Activated CD4-positive, alpha-beta T cell treated with anti-CD3 and anti-CD28 coated beads, Interleukin-2, amount 10 ng/mL, durations not matched to agents 7 days and 5 days (primary cell): ENCODE data around the gene PTPRJ. TPM values are rescaled to one million over a fixed set of nuclear protein-coding genes. Genes with fewer than 3 reads are reported as not detected.

Source experiments
- CTCF ChIA-PET: fragments of 350-600 bp; sonication (Branson Sonifier 250); formaldehyde crosslinking; loops from one replicate; lab custom pipeline; 2021; ENCODE audit warnings: antibody characterized with exemption; lab: Charles Lee
- POLR2A ChIA-PET: fragments of 350-600 bp; sonication (Branson Sonifier 250); formaldehyde crosslinking; loops from one replicate; lab custom pipeline; 2021; ENCODE audit warnings: antibody characterized with exemption; lab: Charles Lee
- DNase-seq: peaks from one replicate; pipeline ENCODE4 v3.0.0-alpha.2; 2020
- H3K27ac Mint-ChIP-seq: one replicate; pipeline ENCODE4 v1.8.0; 2021; ENCODE audit warnings: mild to moderate bottlenecking, moderate library complexity, mixed read lengths
- H3K27me3 Mint-ChIP-seq: one replicate; pipeline ENCODE4 v1.8.0; 2021; ENCODE audit warnings: mixed read lengths
- H3K36me3 Mint-ChIP-seq: one replicate; pipeline ENCODE4 v1.8.0; 2021; ENCODE audit warnings: low read depth, mixed read lengths
- H3K4me1 Mint-ChIP-seq: one replicate; pipeline ENCODE4 v1.8.0; 2021; ENCODE audit warnings: mixed read lengths
- H3K4me3 Mint-ChIP-seq: one replicate; pipeline ENCODE4 v1.8.0; 2021; ENCODE audit warnings: mild to moderate bottlenecking, moderate library complexity, mixed read lengths
- H3K9me3 Mint-ChIP-seq: one replicate; pipeline ENCODE4 v1.8.0; 2021; ENCODE audit warnings: mixed read lengths
- total RNA-seq, 2 experiments: library from RNA; stranded (reverse); gene quantifications; one replicate each; pipeline ENCODE4 v1.2.3, GENCODE V29; 2021

Gene PTPRJ
- total RNA-seq, 2 experiments from 2014 or later = 75.2 to 81.3 TPM

DNA sequence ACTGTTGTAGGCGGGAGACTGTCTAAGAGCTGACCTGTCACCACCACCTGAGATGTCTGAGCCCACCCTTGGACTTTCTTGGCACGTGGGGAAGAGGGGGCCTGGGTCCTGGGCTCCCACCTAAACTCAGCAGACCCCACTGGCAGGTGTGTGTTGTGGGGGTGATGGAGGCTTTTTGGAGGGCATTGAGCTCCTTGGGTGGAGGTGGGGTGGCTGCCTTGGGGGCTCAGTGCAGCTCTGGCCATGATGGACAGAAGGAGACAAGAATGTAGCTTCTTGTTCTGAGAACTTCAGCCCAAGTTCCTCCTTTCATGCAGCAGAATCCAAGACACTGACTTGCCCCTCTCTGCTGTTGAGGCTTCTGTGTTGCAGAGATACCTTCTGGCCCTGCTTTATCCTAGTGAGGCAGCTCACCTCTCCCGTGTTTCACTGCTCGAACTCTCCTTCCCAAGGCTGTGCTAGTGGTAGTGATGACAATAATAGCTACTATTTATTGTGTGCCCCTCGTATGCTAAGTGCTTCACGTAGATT, 119.6 kb downstream of the PTPRJ start:
- DNase-seq = no peak
- Mint-ChIP-seq H3K36me3 (peaks cover 14% of the 10 kb centered on the region), H3K4me1 (peaks cover 64% of the 10 kb centered on the region), H3K27me3 (no peaks in the 10 kb centered on the region), H3K9me3 (no peaks in the 10 kb centered on the region), H3K27ac (no peak overlapping the region), H3K4me3 (no peak overlapping the region)
- ChIA-PET POLR2A (no interaction called here), CTCF (interaction anchor here (1.1 to 1.5 kb wide), 2 partner anchors 8 to 40 kb away, joined by 4 to 6 read pairs; no protein-coding TSS in a partner anchor)

DNA sequence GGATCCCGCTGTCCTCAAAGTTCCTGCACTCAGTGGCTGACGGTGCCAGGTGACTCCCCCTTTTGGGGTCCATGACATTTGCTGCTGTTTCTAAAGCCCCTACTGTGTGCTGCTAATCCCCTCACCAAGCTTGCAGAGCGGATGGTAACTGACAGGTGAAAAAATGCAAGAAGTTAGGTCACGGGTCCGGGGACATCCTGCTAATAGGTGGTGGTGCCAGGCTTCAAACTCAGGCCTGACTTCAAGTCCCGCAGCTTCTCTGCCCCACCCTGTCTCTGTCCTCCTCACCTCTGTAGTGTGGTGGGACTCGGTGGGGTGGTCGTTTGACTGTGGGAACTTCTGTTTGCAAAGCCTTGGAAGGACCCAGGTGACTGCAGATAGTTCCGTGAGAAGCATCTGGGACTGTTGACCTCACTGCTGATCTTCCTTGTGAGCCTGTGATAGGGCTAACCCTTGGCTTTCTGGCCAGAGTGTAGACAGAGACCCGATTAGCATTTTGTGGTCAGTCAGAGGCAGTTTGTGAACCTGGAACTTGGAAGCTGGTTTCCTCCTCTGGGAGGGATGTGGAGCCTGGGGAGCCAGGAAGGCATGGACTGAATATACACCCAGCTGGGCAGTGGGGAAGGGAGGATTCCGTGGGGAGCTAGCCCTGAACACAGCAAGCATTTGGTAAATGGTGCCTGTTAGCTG, 120.8 kb downstream of the PTPRJ start:
- Mint-ChIP-seq H3K27me3 (no peaks in the 10 kb centered on the region), H3K36me3 (peaks cover 15% of the 10 kb centered on the region), H3K4me1 (peaks cover 68% of the 10 kb centered on the region), H3K9me3 (no peaks in the 10 kb centered on the region), H3K4me3 (no peak overlapping the region), H3K27ac (no peak overlapping the region)
- POLR2A ChIA-PET = no interaction called here
- no peak for DNase-seq
- CTCF ChIA-PET = interaction anchor here (0.6 to 1.0 kb wide), 4 partner anchors 45 to 229 kb away, joined by 3 to 6 read pairs (median 3); no protein-coding TSS in a partner anchor

DNA sequence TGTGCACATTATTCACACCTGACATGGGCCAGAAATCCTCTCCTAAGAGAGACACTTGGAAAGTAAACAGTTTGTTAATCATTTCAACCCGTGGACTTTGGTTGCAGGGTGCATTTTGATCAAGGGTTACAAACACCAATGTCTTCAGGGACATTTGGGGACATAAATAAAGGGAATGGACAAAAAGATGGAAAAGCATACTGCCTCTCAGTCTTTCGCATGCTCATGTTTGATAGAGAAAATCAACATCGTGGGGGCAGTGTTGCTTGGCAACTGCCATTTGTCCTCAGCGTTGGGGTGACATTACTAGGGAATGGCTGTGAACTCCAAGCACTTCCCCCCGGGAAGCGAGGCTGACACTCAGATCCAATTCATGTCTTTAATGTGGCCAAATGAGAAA, 121.6 kb downstream of the PTPRJ start:
- H3K4me1 Mint-ChIP-seq = peaks cover 67% of the 10 kb centered on the region

DNA sequence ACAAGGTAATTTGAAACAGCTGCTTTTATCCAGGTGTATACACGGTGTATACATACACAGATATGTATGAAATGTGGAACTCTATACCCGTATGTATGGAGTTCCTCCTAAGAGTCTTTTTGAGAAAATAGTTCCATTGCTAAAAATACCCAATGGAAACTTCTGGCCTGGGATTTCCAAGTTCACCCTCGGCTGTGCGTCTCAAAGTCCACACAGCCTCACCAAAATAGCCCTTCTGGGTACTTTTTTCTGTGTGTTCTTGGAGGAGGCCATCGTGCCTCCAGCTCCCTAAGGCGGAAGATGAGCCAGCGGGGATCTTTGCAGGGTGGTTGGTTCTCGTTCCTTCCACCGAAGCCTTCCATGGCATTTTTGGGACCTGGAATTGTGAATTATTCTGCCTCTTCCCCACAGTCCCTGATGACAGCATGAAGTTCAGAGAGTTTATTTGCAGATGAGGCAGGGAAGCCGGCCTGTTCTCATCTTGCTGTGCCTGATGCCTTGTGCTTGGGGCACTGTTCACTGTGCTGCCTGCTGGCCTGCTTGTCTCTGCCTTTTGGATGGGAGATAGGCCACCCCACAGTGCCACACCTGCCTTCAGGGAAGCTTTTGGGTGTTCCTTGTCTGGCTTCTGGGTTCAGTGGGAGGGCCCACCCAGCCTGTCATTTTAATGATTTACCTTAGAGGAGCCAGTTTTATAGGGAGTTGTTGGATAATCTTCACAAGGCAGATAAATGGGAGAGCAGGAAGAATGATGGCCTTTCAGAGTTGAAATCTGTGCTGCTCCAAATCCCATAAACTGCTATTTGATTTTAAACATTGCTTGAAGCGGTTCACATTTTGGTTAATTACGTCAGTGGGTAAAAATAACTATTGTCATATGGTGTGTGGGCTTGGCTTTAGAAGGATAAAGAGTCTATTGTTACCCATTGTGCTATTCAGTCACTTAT, 123.5 kb downstream of the PTPRJ start:
- POLR2A ChIA-PET = no interaction called here

More for the DNA sequence above, 121.6 kb downstream of the PTPRJ start:
- Mint-ChIP-seq H3K27me3 (no peaks in the 10 kb centered on the region), H3K9me3 (no peaks in the 10 kb centered on the region), H3K36me3 (peaks cover 16% of the 10 kb centered on the region), H3K4me3 (no peak overlapping the region), H3K27ac (no peak overlapping the region)
- POLR2A ChIA-PET = no interaction called here
- no peak for DNase-seq
- CTCF ChIA-PET = interaction anchor here (0.6 to 1.0 kb wide), 2 partner anchors 46 to 190 kb away, joined by 3 read pairs; no protein-coding TSS in a partner anchor

DNA sequence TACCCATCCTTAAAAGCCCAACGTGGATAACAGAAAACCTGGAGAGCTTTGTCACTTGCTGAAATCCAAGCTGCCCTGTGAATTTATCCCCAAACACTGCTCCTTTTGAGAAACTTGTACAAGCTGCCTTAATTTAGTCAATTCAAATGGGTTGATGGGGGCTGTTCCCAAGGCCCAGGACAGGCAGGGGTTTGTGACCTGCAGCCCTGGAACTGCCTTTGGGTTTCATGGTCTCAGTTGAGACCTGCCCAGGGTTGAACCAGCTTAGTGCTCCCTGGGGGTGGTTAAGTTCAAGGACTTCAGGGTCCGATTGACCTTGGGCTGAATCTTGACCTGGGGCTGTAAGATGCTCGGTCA, 124.2 kb downstream of the PTPRJ start:
- H3K36me3 Mint-ChIP-seq = peaks cover 16% of the 10 kb centered on the region
- peaks cover 77% of the 10 kb centered on the region for H3K4me1 Mint-ChIP-seq
- ChIA-PET CTCF (interaction anchor here (0.6 to 9.3 kb wide), 6 partner anchors 10 to 172 kb away, joined by 3 to 75 read pairs (median 4); no protein-coding TSS in a partner anchor), POLR2A (no interaction called here)
- no peaks in the 10 kb centered on the region for H3K27me3 Mint-ChIP-seq
- H3K9me3 Mint-ChIP-seq = no peaks in the 10 kb centered on the region
- no peak overlapping the region for H3K4me3 Mint-ChIP-seq
- H3K27ac Mint-ChIP-seq = no peak overlapping the region
- DNase-seq = no peak

More for the DNA sequence above, 123.5 kb downstream of the PTPRJ start:
- Mint-ChIP-seq H3K9me3 (no peaks in the 10 kb centered on the region), H3K36me3 (peaks cover 20% of the 10 kb centered on the region), H3K27ac (no peak overlapping the region), H3K4me1 (peaks cover 75% of the 10 kb centered on the region), H3K4me3 (no peak overlapping the region), H3K27me3 (no peaks in the 10 kb centered on the region)
- DNase-seq = no peak
- CTCF ChIA-PET = interaction anchor here (0.9 to 9.3 kb wide), 7 partner anchors 11 to 171 kb away, joined by 3 to 75 read pairs (median 3); no protein-coding TSS in a partner anchor

DNA sequence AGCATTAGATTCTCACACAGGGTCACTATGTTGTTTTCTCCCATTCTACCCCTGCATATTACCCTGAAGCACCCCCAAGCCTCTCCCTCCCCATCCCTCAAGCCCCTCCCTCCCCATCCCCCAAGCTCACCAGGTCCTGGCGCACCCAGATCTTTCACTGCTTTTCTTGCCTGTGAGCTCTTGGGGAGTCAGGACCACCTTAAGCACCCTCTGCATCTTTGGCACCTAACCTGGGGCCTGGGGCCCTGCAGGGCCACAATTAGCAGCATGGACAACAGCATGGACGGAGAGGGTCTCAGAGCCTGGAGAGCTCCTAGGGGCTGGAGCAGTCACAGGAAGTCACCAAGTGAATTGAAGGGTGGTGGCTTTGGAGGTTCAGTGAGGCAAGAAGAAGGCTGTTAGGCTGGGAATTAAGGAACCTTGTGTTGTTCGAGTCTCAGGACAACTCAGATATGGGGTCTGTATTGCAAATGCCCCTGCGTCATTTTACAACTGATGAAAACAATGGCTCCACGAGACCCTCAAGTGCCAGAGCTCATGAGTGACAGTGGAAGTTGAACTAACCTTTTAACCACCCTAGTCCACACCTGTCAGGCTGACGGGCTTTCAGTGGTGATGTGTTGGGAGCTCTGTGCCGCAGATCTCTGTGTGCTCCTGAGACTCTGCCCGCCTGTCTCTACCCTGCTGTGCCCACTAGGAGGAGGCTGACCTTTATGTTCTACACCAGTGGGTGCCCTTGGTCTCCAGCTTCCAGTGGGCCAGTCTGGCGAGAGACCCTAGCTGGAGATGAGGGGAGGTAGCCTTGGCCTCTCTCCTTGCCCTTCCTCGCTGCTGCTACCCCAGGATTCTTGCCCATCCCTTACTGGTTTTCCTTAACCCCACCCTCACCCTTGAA, 125.0 kb downstream of the PTPRJ start:
- POLR2A ChIA-PET = interaction anchor here (0.5 to 1.1 kb wide), 2 partner anchors 49 to 174 kb away, joined by 3 to 5 read pairs; no protein-coding TSS in a partner anchor
- peak overlapping the region; percentile 10 for H3K27ac Mint-ChIP-seq

DNA sequence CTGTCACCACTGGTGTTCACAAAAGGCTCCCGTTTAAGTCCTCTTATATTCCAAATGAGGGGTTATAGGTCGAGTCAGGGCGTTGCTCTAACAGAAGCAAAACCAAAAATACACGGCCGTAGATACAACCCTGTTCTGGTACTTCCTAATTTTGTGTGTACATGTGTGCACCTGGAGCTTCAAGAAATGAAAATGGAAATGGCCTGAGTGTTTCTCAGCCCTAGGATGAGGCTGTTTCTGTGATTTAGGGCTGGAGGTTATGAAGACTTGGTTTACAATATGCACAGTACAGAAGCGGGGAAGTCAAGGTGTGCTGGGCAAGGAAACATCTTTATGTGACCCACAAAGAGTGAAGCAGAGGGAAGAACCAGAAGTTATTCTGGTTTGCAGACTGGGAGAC, 125.8 kb downstream of the PTPRJ start:
- Mint-ChIP-seq H3K27me3 (no peaks in the 10 kb centered on the region), H3K27ac (peak overlapping the region; percentile 43), H3K9me3 (no peaks in the 10 kb centered on the region), H3K4me1 (peaks cover 79% of the 10 kb centered on the region), H3K4me3 (no peak overlapping the region), H3K36me3 (peaks cover 16% of the 10 kb centered on the region)
- ChIA-PET CTCF (interaction anchor here (0.6 to 9.3 kb wide), 3 partner anchors 9 to 173 kb away, joined by 3 to 75 read pairs (median 3); no protein-coding TSS in a partner anchor), POLR2A (interaction anchor here (1.1 kb wide), 1 partner anchor 50 kb away, joined by 3 read pairs; no protein-coding TSS in a partner anchor)
- no peak for DNase-seq

More for the DNA sequence above, 125.0 kb downstream of the PTPRJ start:
- no peak for DNase-seq
- peaks cover 14% of the 10 kb centered on the region for H3K36me3 Mint-ChIP-seq
- no peak overlapping the region for H3K4me3 Mint-ChIP-seq
- CTCF ChIA-PET = interaction anchor here (0.6 to 9.3 kb wide), 9 partner anchors 8 to 173 kb away, joined by 3 to 75 read pairs (median 3); no protein-coding TSS in a partner anchor
- peaks cover 81% of the 10 kb centered on the region for H3K4me1 Mint-ChIP-seq
- H3K27me3 Mint-ChIP-seq = no peaks in the 10 kb centered on the region
- no peaks in the 10 kb centered on the region for H3K9me3 Mint-ChIP-seq

DNA sequence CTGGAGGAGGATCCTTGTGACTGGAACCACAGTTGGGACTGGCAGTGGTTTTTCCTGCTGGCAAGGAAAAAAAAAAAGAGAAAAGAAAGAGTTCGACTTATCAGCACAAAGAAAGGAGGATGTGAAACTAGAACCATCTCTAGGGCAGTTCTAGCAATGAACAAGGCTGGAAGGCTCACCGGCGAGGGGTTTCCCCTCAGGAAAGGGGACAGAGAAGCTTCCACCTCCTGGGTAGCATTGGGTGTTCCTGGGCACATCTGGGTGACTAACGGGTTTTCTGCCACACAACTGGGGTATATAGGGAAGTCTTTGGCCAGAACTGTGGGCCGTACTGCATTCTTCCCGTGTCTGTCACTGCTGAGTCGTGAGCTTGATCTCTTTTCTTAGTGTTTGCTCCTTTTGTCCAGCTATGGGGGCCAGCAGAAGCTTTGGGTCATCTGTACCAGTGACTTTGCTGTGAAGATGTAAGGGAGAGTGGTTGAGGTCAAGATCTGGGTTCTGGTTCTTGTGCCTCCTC, 126.9 kb downstream of the PTPRJ start:
- POLR2A ChIA-PET = interaction anchor here (0.6 to 1.0 kb wide), 4 partner anchors 49 to 173 kb away, joined by 3 to 5 read pairs (median 4); no protein-coding TSS in a partner anchor
- Mint-ChIP-seq H3K9me3 (no peaks in the 10 kb centered on the region), H3K36me3 (peaks cover 25% of the 10 kb centered on the region), H3K27me3 (no peaks in the 10 kb centered on the region), H3K4me1 (peaks cover 71% of the 10 kb centered on the region), H3K4me3 (no peak overlapping the region), H3K27ac (peak overlapping the region; percentile 79)
- CTCF ChIA-PET = interaction anchor here (0.9 to 9.3 kb wide), 16 partner anchors 8 to 182 kb away, joined by 3 to 75 read pairs (median 4); no protein-coding TSS in a partner anchor
- no peak for DNase-seq

DNA sequence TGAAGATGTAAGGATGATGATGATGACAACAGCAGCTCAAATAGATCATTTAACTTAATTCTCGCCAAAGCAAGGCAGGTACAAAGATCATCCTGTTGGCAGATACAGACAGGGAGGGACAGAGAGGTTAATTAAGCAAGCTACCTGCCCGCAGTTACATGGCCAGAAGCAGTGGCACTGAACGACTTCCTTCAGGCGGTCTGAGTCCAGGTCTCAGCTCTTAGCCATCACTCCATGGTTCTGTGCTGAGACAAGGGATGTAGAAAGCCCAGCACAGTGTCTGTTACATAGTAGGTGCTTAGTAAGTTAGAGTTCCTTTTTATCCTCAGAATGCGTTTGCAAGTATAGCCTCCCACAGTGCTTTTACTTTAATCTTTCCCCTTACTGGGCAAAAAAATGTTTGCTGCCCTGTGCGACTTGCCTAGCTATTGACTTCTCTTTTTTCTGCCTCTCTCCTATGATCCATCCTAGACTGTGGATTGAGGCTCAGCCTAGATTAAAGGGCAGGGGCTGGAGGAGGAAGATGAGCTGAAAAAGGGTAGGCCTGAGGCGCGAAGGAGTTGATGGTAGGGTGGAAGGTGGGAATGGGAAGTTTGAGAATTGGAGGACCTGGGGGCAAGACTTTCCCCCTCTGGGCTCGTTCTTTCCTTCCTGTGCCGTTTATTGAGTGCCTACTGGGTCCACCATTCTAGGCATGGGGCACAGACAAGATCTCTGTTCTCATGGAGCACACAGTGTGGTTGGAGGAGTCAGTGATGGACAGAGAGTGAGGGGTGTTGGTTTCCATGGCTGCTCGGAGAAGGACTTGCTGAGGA, 128.1 kb downstream of the PTPRJ start:
- H3K4me3 Mint-ChIP-seq = no peak overlapping the region

DNA sequence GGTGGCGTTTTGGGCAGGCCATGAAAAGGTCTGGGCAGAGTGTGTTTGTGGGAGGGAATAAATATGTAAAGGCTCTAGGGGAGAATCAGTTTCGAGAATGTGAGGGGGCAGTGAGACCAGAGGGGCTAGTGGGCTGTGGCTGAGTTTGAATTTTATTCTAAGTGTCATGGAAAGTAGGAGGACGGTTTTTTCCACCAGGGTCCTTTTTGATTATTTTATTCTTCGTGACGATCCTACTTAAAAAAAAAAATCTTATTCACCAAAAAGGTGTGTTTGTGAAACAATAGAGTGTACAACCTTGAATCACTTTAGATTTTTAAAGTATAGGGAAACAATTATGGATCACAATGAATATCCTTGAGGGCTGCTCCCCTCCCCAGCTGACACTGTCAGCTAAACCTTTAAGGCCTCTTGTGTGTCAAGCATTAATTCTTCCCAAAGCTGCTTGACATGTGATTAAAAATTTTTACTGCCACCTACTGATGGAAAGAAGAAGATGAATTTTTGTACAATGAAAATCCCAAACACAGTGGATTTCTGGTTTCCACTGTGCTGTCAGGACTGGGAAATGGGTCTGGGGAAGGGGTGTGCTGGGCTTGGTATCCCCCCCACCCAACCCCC, 128.8 kb downstream of the PTPRJ start:
- H3K4me1 Mint-ChIP-seq = peaks cover 61% of the 10 kb centered on the region
- DNase-seq = no peak
- peak overlapping the region; percentile 60 for H3K4me3 Mint-ChIP-seq
- no peaks in the 10 kb centered on the region for H3K27me3 Mint-ChIP-seq
- peaks cover 4% of the 10 kb centered on the region for H3K9me3 Mint-ChIP-seq
- H3K27ac Mint-ChIP-seq = peak overlapping the region; percentile 90
- CTCF ChIA-PET = interaction anchor here (0.7 to 9.3 kb wide), 23 partner anchors 10 to 190 kb away, joined by 3 to 75 read pairs (median 5); no protein-coding TSS in a partner anchor
- peaks cover 34% of the 10 kb centered on the region for H3K36me3 Mint-ChIP-seq
- POLR2A ChIA-PET = interaction anchor here (0.8 to 0.9 kb wide), 2 partner anchors 54 to 175 kb away, joined by 3 to 6 read pairs; no protein-coding TSS in a partner anchor

More for the DNA sequence above, 128.1 kb downstream of the PTPRJ start:
- H3K36me3 Mint-ChIP-seq = peaks cover 33% of the 10 kb centered on the region
- no peak for DNase-seq
- peak overlapping the region; percentile 90 for H3K27ac Mint-ChIP-seq
- ChIA-PET CTCF (interaction anchor here (0.5 to 9.3 kb wide), 30 partner anchors 9 to 240 kb away, joined by 3 to 75 read pairs (median 4); no protein-coding TSS in a partner anchor), POLR2A (interaction anchor here (0.8 to 1.0 kb wide), 4 partner anchors 53 to 174 kb away, joined by 3 to 6 read pairs (median 4); no protein-coding TSS in a partner anchor)
- peaks cover 64% of the 10 kb centered on the region for H3K4me1 Mint-ChIP-seq
- H3K27me3 Mint-ChIP-seq = no peaks in the 10 kb centered on the region
- H3K9me3 Mint-ChIP-seq = peaks cover 3% of the 10 kb centered on the region
